Stimulated activated CD4-positive, alpha-beta T cell treated with anti-CD3 and anti-CD28 coated beads, Interleukin-12 subunit alpha, Interleukin-12 subunit beta, amount 100 ng/mL, for 48 hours (primary cell): ENCODE results near the gene TVP23A.
"Not testable (repeated sequence)": the region's sequence is repeated elsewhere in the genome, so short reads cannot be mapped to it uniquely, and the experiment has no call there.

Experiments
- DNase-seq, 3 donors: peaks; one replicate each; pipeline ENCODE4 v3.0.0-alpha.2; 2020; ENCODE audit warnings: low read depth in 2 of 3, low spot score in 1 of 3

The TVP23A gene

GRCh38 chr16:10752843-10753523, 65.6 kb downstream of the TVP23A start:
- no peak for DNase-seq

GRCh38 chr16:10751291-10751697, 67.3 kb downstream of the TVP23A start:
- DNase-seq, result peak in 1 of 3 donors; percentile 13

DNA sequence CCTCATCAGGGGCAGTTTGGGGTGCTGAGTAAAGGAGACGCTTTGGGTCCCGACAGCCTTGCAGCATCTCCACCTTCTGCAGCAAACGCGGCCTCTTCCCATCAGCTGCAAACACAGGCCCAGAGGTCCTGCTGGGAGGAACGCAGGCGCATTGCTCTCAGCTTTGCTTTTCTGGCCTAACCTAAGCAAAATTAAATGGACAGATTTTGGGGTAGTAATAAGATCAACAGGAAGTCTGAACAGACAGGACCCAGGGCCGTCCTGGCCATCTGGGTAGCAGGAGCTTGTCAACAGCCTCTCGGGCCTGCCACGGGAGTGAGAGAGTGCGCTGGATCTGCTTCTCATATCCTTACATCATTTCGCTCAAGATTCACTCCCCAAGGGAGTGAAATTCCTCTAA, 67.8 kb downstream of the TVP23A start:
- no peak for DNase-seq

DNA sequence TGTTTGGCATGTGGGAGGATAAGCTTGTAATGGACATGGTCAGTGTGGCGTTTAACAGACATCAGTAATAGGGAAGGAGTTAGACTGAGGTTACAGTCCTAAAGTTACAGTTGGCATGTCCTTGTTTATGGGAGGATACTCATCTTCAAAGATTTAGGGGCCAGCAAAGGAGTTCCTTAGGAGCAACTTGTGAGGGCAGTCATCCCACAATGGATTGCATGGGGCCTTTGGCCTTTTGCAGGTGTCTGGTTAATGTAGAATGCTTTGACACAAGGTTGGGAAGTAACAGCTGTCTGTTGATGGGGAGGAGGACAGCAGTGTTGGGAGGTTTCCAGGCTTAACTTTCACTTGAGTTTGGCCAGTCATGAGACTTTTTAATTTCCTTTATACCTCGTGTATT, 72.8 kb downstream of the TVP23A start:
- no peak for DNase-seq

DNA sequence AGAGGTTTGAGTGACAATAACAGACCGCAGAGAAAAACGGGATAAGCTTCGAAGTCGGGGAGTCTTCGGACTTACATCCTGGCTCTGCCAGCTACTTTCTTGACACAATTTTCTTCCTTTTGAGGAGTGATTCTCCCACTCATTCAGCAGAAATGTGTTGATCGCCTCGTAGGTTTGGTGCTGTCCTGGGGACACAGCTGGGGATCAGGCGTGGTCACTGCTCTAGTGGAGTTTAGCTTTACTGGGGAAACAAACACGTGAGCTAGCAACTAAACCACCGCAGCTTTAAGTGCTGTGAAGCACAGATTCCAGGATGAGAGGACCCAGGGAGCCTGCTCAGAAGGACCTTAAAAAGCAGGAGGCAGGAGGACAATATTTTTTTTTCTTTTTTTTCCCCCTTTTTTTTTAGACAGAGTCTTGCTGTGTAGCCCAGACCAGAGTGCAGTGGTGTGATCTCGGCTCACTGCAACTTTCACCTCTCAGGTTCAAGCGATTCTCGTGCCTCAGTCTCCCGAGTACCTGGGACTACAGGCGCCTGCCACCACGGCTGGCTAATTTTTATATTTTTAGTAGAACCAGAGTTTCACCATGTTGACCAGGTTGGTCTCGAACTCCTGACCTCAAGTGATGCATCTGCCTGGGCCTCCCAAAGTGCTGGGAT, 74.1 kb downstream of the TVP23A start:
- DNase-seq, result no peak

GRCh38 chr16:10743610-10744369, 74.8 kb downstream of the TVP23A start, which contains the start of gene NUBP1:
Gene NUBP1, plus strand, starts transcription at chr16:10743842. Its CDS starts 22 bp downstream, at chr16:10743864.
- DNase-seq, result peak; percentile 99 to 100 (median 99)

DNA sequence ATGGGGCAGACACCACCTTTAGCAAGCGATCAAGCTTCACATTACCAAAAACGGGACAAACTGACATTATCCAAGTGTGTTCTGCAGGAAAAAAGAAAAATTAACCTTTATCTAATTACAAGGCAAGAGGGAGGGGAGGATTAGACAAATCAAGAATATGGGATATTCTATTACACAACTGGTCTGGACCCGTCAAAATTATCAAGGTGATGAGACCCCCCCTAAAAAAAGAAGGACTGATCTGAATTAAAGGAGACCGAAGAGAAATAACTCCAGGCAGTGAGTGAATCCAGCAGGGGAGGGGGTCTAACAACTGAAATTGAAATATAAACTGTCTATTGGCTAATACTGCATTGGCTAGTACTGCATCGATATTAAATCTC, 75.4 kb downstream of the TVP23A start:
- DNase-seq, result no peak

GRCh38 chr16:10741844-10742243, 76.8 kb downstream of the TVP23A start:
- no peak for DNase-seq

- DNase-seq, result not testable (repeated sequence)
These were observed 77.3 kb downstream of the TVP23A start for GRCh38 chr16:10741249-10741648.

DNA sequence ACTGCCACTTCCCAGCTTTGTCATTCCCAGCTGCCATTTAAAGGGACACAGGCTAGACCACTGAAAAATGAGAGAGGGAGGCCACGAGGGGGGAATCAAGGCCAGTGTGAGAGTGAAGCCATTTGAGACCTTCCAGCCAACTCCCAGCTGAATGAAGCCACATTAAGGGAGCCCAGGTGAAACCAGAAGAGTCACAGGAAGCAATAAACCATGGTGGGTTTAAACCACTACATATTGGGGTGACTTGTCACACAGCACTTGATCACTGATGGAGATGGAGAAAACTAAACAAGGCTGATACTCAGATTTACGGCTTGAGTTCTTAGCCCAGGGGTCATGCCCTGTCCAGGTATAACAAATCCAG, 77.8 kb downstream of the TVP23A start:
- DNase-seq, result no peak

DNA sequence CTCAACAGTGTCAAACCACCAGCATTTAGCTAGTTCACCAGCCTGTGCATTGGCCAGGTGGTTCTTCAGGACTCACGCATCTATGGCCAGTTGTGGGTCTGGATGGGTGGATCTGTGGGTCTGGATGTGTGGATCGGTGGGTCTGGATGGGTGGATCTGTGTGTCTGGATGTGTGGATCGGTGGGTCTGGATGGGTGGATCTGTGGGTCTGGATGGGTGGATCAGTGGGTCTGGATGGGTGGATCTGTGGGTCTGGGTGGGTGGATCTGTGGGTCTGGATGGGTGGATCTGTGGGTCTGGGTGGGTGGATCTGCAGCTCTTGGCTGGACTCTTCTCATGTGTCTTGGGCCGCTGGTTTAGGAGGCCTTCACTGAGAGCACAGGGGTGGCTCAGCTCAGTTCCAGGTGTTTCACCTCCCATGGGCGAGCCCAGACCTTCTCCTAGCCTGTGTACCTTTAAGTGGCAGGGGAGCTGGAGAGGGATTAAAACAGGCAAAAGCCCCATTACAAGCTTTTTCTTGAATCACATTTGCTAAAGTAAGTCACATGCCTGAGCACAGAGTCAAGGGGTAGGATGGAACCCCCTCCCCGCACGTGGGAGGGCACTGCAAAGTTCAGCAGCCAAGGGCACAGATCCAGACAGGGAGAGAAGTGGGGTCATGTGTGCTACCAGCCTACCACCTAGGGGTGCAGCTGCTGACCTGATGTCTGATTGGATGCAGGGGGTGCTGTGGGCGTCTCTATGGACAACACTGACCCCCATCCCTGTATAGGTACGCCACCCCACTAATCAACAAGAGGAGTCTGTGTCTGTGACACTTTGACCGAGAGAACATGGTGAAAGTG, 78.4 kb downstream of the TVP23A start:
- no peak for DNase-seq

DNA sequence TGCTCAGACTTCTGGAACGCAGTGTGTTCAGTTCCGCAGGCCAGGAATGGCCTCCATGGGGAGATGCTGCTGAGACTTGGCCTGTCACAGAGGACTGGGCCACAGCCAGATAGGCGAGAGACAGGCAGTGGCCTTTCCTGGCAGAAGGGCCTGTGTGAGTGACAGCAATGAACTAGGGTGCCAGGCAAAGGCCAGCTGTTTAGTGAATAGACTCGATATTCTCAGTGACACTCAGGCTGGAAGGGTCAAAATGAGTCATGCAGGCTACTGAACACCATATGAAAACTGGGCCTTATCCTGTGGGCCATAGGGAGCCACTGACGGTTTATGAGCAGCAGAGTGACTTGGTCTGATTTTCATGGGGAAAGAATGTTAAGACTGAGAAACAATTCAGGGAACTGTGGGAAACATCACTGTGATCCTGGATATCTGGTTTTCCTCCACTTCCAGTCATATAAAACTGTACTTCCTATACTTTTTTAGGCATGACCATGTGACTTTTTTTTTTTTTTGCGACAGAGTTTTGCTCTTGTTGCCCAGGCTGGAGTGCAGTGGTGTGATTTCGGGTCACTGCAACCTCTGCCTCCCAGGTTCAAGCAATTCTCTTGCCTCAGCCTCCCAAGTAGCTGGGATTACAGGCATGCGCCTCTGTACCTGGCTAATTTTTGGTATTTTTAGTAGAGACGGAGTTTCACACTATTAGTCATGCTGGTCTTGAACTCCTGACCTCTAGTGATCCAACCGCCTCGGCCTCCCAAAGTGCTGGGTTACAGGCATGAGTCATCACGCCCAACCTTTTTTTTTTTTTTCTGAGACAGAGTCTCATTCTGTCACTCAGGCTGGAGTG, 80.1 kb downstream of the TVP23A start:
- DNase-seq, result peak; percentile 32 to 60 (median 51)

DNA sequence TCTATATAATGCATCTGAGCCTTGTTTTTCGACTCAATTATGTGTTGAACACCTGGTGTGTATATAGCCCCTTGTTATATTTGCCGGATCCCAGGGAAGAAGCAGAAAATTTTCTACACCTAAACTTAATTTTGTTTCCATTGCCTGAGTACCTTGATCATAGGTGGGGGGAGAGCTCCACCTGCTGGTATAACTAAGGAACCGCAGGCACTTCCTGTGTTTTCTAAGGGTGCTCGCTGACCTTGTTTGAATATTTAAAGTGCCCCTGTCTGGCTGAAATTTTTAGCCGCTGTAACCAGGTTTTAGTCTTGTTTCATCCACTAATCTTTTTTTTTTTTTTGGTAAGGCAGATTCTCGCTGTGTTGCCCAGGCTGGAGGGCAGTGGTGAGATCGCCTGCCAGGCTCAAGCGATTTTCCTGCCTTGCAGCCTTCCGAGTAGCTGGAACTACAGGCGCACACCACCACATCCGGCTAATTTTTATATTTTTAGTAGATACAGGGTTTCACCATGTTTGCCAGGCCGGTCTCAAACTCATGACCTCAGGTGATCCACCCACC, 81.4 kb downstream of the TVP23A start:
- peak; percentile 42 to 74 (median 57) for DNase-seq

DNA sequence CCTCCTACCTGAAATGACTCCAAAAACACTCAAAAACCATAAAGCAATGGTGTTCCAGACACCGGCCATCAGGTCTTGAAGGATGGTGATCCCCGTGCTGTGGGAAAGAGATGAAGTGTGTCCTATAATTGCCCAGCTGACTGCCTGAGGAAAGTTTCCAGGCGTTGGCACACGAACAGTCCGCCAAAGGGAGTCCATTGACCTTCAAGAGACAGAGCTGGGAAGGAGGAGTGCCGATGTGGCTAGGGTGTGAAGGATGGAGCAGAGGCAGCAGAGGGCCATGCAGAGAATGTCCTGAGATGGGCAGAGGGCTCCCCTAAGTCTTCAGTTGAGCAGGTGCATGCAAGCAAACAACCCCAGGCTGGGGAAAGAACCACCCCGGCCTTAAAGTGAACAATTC, 86.8 kb downstream of the TVP23A start:
- DNase-seq, result no peak

GRCh38 chr16:10729104-10730048, 89.2 kb downstream of the TVP23A start:
- no peak for DNase-seq

DNA sequence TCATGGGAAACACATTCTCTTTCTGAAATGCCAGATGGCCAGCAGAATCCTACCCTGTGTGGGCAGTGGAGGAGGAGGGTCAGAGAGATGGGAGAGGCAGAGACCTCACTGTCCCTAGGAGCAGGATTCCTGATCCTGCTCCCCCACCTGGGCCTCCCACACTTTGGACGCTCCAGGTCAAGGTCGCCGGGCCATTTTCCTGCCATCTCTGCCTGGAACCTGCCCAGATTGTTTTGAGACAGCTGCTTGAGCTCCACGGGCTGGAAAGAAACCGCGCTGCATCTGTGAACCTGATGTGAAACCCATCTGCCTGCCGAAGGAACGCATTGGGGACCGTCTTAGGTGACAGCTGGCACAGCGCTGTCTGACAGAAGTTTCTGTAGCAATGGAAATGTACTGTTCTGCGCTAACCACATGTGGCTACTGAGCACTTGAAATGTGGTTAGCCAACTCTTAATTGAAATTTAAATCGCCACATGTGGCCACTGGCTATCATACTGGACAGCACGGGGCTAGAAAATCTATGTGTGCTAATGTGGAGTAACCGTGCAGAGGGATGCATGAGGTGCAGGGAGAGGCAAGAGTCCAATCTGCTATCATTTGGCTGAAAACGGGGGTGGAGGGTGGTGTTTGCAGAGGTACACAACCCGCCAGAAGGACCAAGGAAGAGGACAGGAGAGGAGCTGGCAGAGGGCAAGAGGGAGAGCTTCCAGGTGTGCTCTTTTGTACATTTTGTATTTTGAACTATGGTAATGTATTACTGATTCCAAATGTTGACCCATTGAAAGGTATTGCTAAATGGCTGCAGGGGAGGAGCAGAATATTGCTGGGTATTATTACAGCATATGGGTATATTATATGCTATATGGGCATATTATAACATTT, 90.3 kb downstream of the TVP23A start:
- no peak for DNase-seq
